ENCODE data around the gene AURKAIP1.

- TF ChIP-seq POLR2AphosphoS5 (IDR thresholded peaks at IDR 0.05), result peak; percentile 39
- no peak for TF ChIP-seq CTCF (IDR thresholded peaks at IDR 0.05; ENCODE audit: poor library complexity, severe bottlenecking)
- no peak for TF ChIP-seq SMC3 (conservative IDR thresholded peaks at IDR 0.05; ENCODE audit: poor library complexity)
Measured at GRCh38 chr1:1329304-1330210, 45.5 kb downstream of the AURKAIP1 start.

All from neural cell (in vitro differentiated cells).